ENCODE data around the gene GYG2. TPM values are rescaled to one million over a fixed set of nuclear protein-coding genes. Genes with fewer than 3 reads are reported as not detected.

GYG2 gene
- total RNA-seq, 1 experiment from 2014 or later, result 0.58 TPM

DNA sequence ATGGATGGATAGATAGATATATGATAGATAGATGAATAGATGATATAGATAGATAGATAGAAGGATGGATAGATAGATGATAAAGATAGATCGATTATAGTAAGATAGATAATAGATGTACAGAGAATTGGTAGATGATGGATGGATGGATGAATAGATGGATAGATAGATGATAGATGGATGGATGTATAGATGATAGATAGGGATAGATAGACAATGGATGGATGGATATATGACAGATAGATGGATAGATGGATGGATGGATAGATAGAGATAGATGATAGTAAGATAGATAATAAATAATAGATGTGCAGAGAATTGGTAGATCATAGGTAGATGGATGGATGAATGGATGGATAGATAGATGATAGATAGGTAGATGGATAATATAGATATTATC is 12.2 kb downstream of the GYG2 start:
- CTCF ChIA-PET, result no interaction called here
- TF ChIP-seq EZH2phosphoT487 (IDR thresholded peaks at IDR 0.05; ENCODE audit: borderline replicate concordance, low read length) (no peak), CTCF (conservative IDR thresholded peaks at IDR 0.05; ENCODE audit: low read depth, low read length) (no peak), EZH2 (IDR thresholded peaks at IDR 0.05; ENCODE audit: low read length, unreplicated experiment) (no peak)
- no peak for ATAC-seq

GRCh38 chrX:2841537-2841936 is 12.8 kb downstream of the GYG2 start:
- intact Hi-C loops (cut with micrococcal nuclease), result no loop called here
- BruUV-seq (replicated peaks), result no TSS peak
- Histone ChIP-seq H3K4me2 (ENCODE audit: low read length) (no peak overlapping the region), H3K27ac (ENCODE audit: low read length) (no peak overlapping the region), H3K9me2 (replicated peaks; ENCODE audit: low read length) (no peaks in the 10 kb centered on the region), H3K27me3 (ENCODE audit: low read length) (no peaks in the 10 kb centered on the region), H2AFZ (ENCODE audit: low read length) (no peak overlapping the region), H3K9me3 (ENCODE audit: low read length) (no peaks in the 10 kb centered on the region), H3F3A (ENCODE audit: low read length, unreplicated experiment) (no peaks in the 10 kb centered on the region), H3K4me3 (ENCODE audit: low read length) (no peak overlapping the region), H3K79me2 (ENCODE audit: low read length) (no peaks in the 10 kb centered on the region), H3K4me1 (ENCODE audit: insufficient read depth, low read length) (no peaks in the 10 kb centered on the region), H4K20me1 (ENCODE audit: low read length) (no peaks in the 10 kb centered on the region), H3K9ac (ENCODE audit: low read length) (no peak overlapping the region), H3K36me3 (ENCODE audit: low read depth, low read length) (no peaks in the 10 kb centered on the region)
- ChIA-PET POLR2A (ENCODE audit: unreplicated experiment) (no interaction called here), CTCF (no interaction called here)
- DNase-seq, result no peak
- ATAC-seq, result no peak
- TF ChIP-seq EZH2 (IDR thresholded peaks at IDR 0.05; ENCODE audit: low read length, unreplicated experiment) (no peak), CTCF (conservative IDR thresholded peaks at IDR 0.05; ENCODE audit: low read depth, low read length) (no peak), EZH2phosphoT487 (IDR thresholded peaks at IDR 0.05; ENCODE audit: borderline replicate concordance, low read length) (no peak)

More for the DNA sequence above, 12.2 kb downstream of the GYG2 start:
- DNase-seq, result no peak
- intact Hi-C loops (cut with micrococcal nuclease), result no loop called here
- H3K27ac ChIP-seq (ENCODE audit: low read length), result no peak overlapping the region
- no TSS peak for BruUV-seq (replicated peaks)
- H3K9me2 ChIP-seq (replicated peaks; ENCODE audit: low read length), result no peaks in the 10 kb centered on the region
- H3K9me3 ChIP-seq (ENCODE audit: low read length), result no peaks in the 10 kb centered on the region
- H3K4me3 ChIP-seq (ENCODE audit: low read length), result no peak overlapping the region
- H3K4me2 ChIP-seq (ENCODE audit: low read length), result no peak overlapping the region
- no peaks in the 10 kb centered on the region for H3K27me3 ChIP-seq (ENCODE audit: low read length)
- H3K36me3 ChIP-seq (ENCODE audit: low read depth, low read length), result no peaks in the 10 kb centered on the region
- POLR2A ChIA-PET (ENCODE audit: unreplicated experiment), result no interaction called here
- H2AFZ ChIP-seq (ENCODE audit: low read length), result no peak overlapping the region
- no peaks in the 10 kb centered on the region for H4K20me1 ChIP-seq (ENCODE audit: low read length)
- H3F3A ChIP-seq (ENCODE audit: low read length, unreplicated experiment), result no peaks in the 10 kb centered on the region
- no peaks in the 10 kb centered on the region for H3K4me1 ChIP-seq (ENCODE audit: insufficient read depth, low read length)
- H3K9ac ChIP-seq (ENCODE audit: low read length), result no peak overlapping the region
- H3K79me2 ChIP-seq (ENCODE audit: low read length), result no peaks in the 10 kb centered on the region

DNA sequence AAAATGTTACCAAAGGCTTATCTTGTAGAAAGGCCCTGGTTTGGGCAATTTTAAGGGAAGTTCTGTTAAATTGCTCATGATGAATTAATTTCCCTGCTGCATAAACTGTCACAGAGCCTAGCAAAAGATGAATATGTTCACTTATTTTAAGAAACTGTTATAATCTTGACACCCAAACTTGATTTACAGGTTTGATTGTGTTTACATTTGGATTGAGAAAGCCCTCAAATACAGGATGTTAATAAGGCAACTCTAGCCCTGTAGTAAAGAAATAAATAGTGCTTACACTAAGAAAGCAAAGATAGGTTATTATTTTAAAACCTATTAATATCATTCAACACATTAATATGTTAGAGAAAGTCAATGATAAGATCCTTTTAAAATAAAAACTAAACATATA is 18.3 kb downstream of the GYG2 start:
- H3K4me1 ChIP-seq (ENCODE audit: insufficient read depth, low read length), result no peaks in the 10 kb centered on the region

More for the DNA sequence above, 18.3 kb downstream of the GYG2 start:
- H3F3A ChIP-seq (ENCODE audit: low read length, unreplicated experiment), result no peaks in the 10 kb centered on the region
- BruUV-seq (replicated peaks), result no TSS peak
- H2AFZ ChIP-seq (ENCODE audit: low read length), result no peak overlapping the region
- intact Hi-C loops (cut with micrococcal nuclease), result no loop called here
- H3K9ac ChIP-seq (ENCODE audit: low read length), result no peak overlapping the region
- H3K36me3 ChIP-seq (ENCODE audit: low read depth, low read length), result no peaks in the 10 kb centered on the region
- H3K4me2 ChIP-seq (ENCODE audit: low read length), result no peak overlapping the region
- H3K27me3 ChIP-seq (ENCODE audit: low read length), result no peaks in the 10 kb centered on the region
- no peaks in the 10 kb centered on the region for H3K9me3 ChIP-seq (ENCODE audit: low read length)
- H3K9me2 ChIP-seq (replicated peaks; ENCODE audit: low read length), result no peaks in the 10 kb centered on the region
- H3K4me3 ChIP-seq (ENCODE audit: low read length), result no peak overlapping the region
- H3K79me2 ChIP-seq (ENCODE audit: low read length), result no peaks in the 10 kb centered on the region
- H3K27ac ChIP-seq (ENCODE audit: low read length), result no peak overlapping the region
- no peaks in the 10 kb centered on the region for H4K20me1 ChIP-seq (ENCODE audit: low read length)
- ChIA-PET POLR2A (ENCODE audit: unreplicated experiment) (no interaction called here), CTCF (no interaction called here)
- DNase-seq (peak; percentile 21), ATAC-seq (no peak)
- TF ChIP-seq EZH2phosphoT487 (IDR thresholded peaks at IDR 0.05; ENCODE audit: borderline replicate concordance, low read length) (no peak), CTCF (conservative IDR thresholded peaks at IDR 0.05; ENCODE audit: low read depth, low read length) (no peak), EZH2 (IDR thresholded peaks at IDR 0.05; ENCODE audit: low read length, unreplicated experiment) (no peak)

Measured in PC-3 (cell line).